ENCODE data around the gene DOK7. TPM values are rescaled to one million over a fixed set of nuclear protein-coding genes. Genes with fewer than 3 reads are reported as not detected.

The DOK7 gene
- polyA plus RNA-seq, 1 experiment = not detected

- CTCF ChIA-PET = interaction anchor here (2.9 kb wide), 1 partner anchor 100 kb away, joined by 37 read pairs; no protein-coding TSS in a partner anchor
Observed at GRCh38 chr4:3445829-3446545, 17.1 kb upstream of the DOK7 start.

GRCh38 chr4:3446631-3447320 is 16.3 kb upstream of the DOK7 start:
- H3K27me3 ChIP-seq (ENCODE audit: control insufficient read depth, insufficient read depth, low read length) = no peaks in the 10 kb centered on the region
- peaks cover 7% of the 10 kb centered on the region; the same call in 1 of the 2 replicates for H3K9me3 ChIP-seq (ENCODE audit: control insufficient read depth, insufficient read depth, low read length)
- CTCF ChIA-PET = interaction anchor here (2.1 kb wide), 1 partner anchor 100 kb away, joined by 8 read pairs; no protein-coding TSS in a partner anchor
- POLR2A ChIA-PET = no interaction called here
- no peak overlapping the region for H3K4me3 ChIP-seq (ENCODE audit: low read depth, low read length)
- no peak overlapping the region for H3K27ac ChIP-seq (ENCODE audit: low read depth, low read length)
- TF ChIP-seq CTCF (IDR thresholded peaks at IDR 0.05; ENCODE audit: low read depth, low read length) = no peak
- no peak for DNase-seq (ENCODE audit: low read depth, low spot score)

More at GRCh38 chr4:3445829-3446545, 17.1 kb upstream of the DOK7 start:
- no peaks in the 10 kb centered on the region for H3K27me3 ChIP-seq (ENCODE audit: control insufficient read depth, insufficient read depth, low read length)
- H3K9me3 ChIP-seq (ENCODE audit: control insufficient read depth, insufficient read depth, low read length) = peaks cover 7% of the 10 kb centered on the region; the same call in 1 of the 2 replicates
- no peak overlapping the region for H3K27ac ChIP-seq (ENCODE audit: low read depth, low read length)
- no peak for DNase-seq (ENCODE audit: low read depth, low spot score)
- no peak for TF ChIP-seq CTCF (IDR thresholded peaks at IDR 0.05; ENCODE audit: low read depth, low read length)
- no peak overlapping the region for H3K4me3 ChIP-seq (ENCODE audit: low read depth, low read length)
- POLR2A ChIA-PET = no interaction called here

- no peak for DNase-seq (ENCODE audit: low read depth, low spot score)
- TF ChIP-seq CTCF (IDR thresholded peaks at IDR 0.05; ENCODE audit: low read depth, low read length) = no peak
- H3K9me3 ChIP-seq (ENCODE audit: control insufficient read depth, insufficient read depth, low read length) = peaks cover 7% of the 10 kb centered on the region; the same call in 1 of the 2 replicates
- no peaks in the 10 kb centered on the region for H3K27me3 ChIP-seq (ENCODE audit: control insufficient read depth, insufficient read depth, low read length)
- CTCF ChIA-PET = interaction anchor here (2.1 kb wide), 1 partner anchor 101 kb away, joined by 8 read pairs; no protein-coding TSS in a partner anchor
- POLR2A ChIA-PET = no interaction called here
- H3K27ac ChIP-seq (ENCODE audit: low read depth, low read length) = no peak overlapping the region
- no peak overlapping the region for H3K4me3 ChIP-seq (ENCODE audit: low read depth, low read length)
Observed at GRCh38 chr4:3447431-3448395, 15.4 kb upstream of the DOK7 start.

GRCh38 chr4:3449047-3449573 is 14.0 kb upstream of the DOK7 start:
- DNase-seq (ENCODE audit: low read depth, low spot score) = no peak
- H3K9me3 ChIP-seq (ENCODE audit: control insufficient read depth, insufficient read depth, low read length) = peaks cover 10% of the 10 kb centered on the region
- ChIA-PET POLR2A (no interaction called here), CTCF (interaction anchor here (2.1 kb wide), 1 partner anchor 103 kb away, joined by 8 read pairs; no protein-coding TSS in a partner anchor)
- H3K27me3 ChIP-seq (ENCODE audit: control insufficient read depth, insufficient read depth, low read length) = no peaks in the 10 kb centered on the region
- H3K27ac ChIP-seq (ENCODE audit: low read depth, low read length) = no peak overlapping the region
- no peak for TF ChIP-seq CTCF (IDR thresholded peaks at IDR 0.05; ENCODE audit: low read depth, low read length)
- H3K4me3 ChIP-seq (ENCODE audit: low read depth, low read length) = no peak overlapping the region
